PFSK-1 (cell line): ENCODE results near the gene CDON.

ENCODE experiments used
- FOXP2 ChIP-seq: optimal IDR thresholded peaks from 2 replicates; pipeline ENCODE3; 2011; ENCODE audit warnings: borderline replicate concordance, control low read depth, inconsistent platforms; ENCODE audit not compliant: insufficient read depth; ENCODE audit errors: extremely low read length, extremely low read depth
- POLR2AphosphoS5 ChIP-seq: IDR thresholded peaks from 2 replicates; pipeline ENCODE4 v1.6.1; 2012; ENCODE audit warnings: low read depth, mild to moderate bottlenecking, control low read depth, low read length, moderate library complexity
- SIN3A ChIP-seq: IDR thresholded peaks from 2 replicates; pipeline ENCODE4 v1.6.1; 2012; ENCODE audit warnings: mild to moderate bottlenecking, low read length, moderate library complexity, borderline replicate concordance; ENCODE audit not compliant: insufficient read depth
- TAF1 ChIP-seq: IDR thresholded peaks from 2 replicates; pipeline ENCODE4 v1.6.1; 2012; ENCODE audit warnings: low read length, control low read depth, borderline replicate concordance; ENCODE audit not compliant: insufficient read depth
- TF ChIP-seq, protein P1 (sequence below), 2 experiments: IDR thresholded peaks; 2 replicates each; pipeline versions ENCODE4 v1.6.1 to v1.8.0; 2011 to 2012; ENCODE audit warnings: low read depth in 2 of 2, low read length in 2 of 2, control low read depth in 1 of 2, inconsistent platforms in 1 of 2, mild to moderate bottlenecking in 1 of 2, moderate library complexity in 1 of 2; ENCODE audit not compliant: insufficient read depth in 1 of 2

CDON gene

DNA sequence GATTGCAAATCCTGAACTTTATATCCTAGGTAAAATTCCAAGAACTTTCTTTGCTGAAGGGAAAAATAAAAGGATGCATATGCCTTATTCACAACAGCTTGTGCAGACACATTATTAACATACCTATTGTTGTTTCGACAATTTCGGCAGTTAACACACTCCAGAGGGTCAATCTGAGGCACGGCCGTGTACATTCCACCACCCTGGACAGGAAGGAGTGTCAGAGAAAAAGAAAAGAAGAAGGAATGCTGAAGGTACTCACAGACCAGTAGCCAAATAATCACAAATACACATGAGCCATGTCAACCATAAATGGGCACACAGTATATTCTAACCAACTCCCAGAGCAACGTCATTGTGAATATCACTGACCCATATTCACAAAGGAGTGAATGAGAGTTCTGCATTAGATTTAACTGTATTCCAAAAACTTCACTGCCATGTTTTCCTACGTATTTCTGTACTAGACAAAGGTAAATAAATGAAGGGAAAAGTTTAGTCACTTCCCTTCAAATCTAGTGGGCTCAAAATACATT is 84.4 kb downstream of the CDON start:
- no peak for TF ChIP-seq SIN3A
- TF ChIP-seq, protein P1, sequence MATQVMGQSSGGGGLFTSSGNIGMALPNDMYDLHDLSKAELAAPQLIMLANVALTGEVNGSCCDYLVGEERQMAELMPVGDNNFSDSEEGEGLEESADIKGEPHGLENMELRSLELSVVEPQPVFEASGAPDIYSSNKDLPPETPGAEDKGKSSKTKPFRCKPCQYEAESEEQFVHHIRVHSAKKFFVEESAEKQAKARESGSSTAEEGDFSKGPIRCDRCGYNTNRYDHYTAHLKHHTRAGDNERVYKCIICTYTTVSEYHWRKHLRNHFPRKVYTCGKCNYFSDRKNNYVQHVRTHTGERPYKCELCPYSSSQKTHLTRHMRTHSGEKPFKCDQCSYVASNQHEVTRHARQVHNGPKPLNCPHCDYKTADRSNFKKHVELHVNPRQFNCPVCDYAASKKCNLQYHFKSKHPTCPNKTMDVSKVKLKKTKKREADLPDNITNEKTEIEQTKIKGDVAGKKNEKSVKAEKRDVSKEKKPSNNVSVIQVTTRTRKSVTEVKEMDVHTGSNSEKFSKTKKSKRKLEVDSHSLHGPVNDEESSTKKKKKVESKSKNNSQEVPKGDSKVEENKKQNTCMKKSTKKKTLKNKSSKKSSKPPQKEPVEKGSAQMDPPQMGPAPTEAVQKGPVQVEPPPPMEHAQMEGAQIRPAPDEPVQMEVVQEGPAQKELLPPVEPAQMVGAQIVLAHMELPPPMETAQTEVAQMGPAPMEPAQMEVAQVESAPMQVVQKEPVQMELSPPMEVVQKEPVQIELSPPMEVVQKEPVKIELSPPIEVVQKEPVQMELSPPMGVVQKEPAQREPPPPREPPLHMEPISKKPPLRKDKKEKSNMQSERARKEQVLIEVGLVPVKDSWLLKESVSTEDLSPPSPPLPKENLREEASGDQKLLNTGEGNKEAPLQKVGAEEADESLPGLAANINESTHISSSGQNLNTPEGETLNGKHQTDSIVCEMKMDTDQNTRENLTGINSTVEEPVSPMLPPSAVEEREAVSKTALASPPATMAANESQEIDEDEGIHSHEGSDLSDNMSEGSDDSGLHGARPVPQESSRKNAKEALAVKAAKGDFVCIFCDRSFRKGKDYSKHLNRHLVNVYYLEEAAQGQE (IDR thresholded peaks at IDR 0.05; ENCODE audit: insufficient read depth in 1 of 2, low read depth in 2 of 2, low read length in 2 of 2): no peak
- TF ChIP-seq TAF1: no peak
- no peak for TF ChIP-seq FOXP2
- no peak for TF ChIP-seq POLR2AphosphoS5

DNA sequence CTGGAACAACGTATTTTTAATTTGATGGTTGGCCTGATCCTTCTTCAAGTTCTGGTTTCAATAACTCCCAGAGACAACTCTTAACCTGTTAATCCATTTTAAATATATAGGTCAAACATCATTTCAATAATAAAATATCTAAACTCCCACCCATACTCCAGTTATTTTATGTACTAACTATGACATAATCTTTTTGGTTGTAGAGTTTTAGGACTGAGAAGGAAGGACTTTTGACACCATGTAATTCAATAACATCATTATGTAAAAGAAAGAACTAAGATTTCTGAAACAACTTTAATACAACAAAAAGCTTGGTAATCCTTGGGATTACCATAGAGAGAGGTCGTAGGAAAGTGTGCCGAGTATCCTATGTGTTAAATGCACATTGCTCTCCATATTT is 85.3 kb downstream of the CDON start:
- TF ChIP-seq TAF1: no peak
- TF ChIP-seq, protein P1 (IDR thresholded peaks at IDR 0.05; ENCODE audit: insufficient read depth in 1 of 2, low read depth in 2 of 2, low read length in 2 of 2): no peak
- TF ChIP-seq SIN3A: no peak
- TF ChIP-seq POLR2AphosphoS5: no peak
- TF ChIP-seq FOXP2: no peak

- TF ChIP-seq SIN3A (no peak), POLR2AphosphoS5 (no peak), TAF1 (no peak), FOXP2 (no peak)
- TF ChIP-seq, protein P1 (IDR thresholded peaks at IDR 0.05; ENCODE audit: insufficient read depth in 1 of 2, low read depth in 2 of 2, low read length in 2 of 2): no peak
These were observed 86.5 kb downstream of the CDON start for GRCh38 chr11:125976156-125976555.

- TF ChIP-seq SIN3A: no peak
- no peak for TF ChIP-seq TAF1
- TF ChIP-seq POLR2AphosphoS5: no peak
- TF ChIP-seq, protein P1 (IDR thresholded peaks at IDR 0.05; ENCODE audit: insufficient read depth in 1 of 2, low read depth in 2 of 2, low read length in 2 of 2): no peak
These were observed 87.0 kb downstream of the CDON start for GRCh38 chr11:125975634-125976033.

DNA sequence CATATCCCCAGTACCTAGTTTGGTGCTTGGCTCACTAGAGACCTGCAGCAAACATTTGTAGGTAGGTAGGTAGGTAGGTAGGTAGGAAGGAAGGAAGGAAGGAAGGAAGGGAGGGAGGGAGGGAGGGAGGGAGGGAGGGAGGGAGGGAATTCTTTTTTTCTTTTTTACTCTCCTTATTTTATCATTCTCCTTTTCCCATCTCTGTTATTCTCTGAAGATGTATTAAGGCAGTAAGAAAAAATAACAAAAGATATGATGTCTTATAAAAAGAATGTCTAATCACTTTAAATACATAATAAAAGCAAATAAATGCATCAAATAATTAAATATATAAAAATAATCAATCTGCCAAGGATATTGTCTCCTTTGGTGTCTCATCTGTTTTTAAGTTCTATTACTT is 88.4 kb downstream of the CDON start:
- TF ChIP-seq FOXP2 (no peak), POLR2AphosphoS5 (no peak), TAF1 (no peak), SIN3A (no peak)
- TF ChIP-seq, protein P1 (IDR thresholded peaks at IDR 0.05; ENCODE audit: insufficient read depth in 1 of 2, low read depth in 2 of 2, low read length in 2 of 2): no peak
